ENCODE measurements around the gene LYRM9. TPM values are rescaled to one million over a fixed set of nuclear protein-coding genes. Genes with fewer than 3 reads are reported as not detected.

Gene LYRM9
- total RNA-seq, 1 donor: 9.7 TPM

DNA sequence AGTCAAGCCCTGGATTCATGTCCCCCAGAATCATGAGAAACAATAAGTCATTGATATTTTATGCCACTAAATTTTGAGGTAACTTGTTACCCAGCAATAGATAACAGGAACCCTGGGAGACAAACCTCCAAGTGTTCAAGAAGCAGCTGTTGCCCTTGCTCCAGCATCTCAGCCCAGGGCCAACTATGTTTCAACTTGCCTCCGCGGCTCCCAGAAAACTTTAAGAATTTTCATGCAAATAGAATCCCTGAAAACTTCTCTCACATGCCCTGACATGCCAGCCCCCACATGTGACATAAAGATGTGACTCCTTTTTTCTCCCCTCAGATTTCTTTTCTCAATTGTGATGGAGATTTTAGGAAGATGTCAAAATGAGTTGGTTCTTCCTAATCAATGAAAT, 22.8 kb downstream of the LYRM9 start:
- DNase-seq (ENCODE audit: low read depth): no peak
- TF ChIP-seq, protein P1, sequence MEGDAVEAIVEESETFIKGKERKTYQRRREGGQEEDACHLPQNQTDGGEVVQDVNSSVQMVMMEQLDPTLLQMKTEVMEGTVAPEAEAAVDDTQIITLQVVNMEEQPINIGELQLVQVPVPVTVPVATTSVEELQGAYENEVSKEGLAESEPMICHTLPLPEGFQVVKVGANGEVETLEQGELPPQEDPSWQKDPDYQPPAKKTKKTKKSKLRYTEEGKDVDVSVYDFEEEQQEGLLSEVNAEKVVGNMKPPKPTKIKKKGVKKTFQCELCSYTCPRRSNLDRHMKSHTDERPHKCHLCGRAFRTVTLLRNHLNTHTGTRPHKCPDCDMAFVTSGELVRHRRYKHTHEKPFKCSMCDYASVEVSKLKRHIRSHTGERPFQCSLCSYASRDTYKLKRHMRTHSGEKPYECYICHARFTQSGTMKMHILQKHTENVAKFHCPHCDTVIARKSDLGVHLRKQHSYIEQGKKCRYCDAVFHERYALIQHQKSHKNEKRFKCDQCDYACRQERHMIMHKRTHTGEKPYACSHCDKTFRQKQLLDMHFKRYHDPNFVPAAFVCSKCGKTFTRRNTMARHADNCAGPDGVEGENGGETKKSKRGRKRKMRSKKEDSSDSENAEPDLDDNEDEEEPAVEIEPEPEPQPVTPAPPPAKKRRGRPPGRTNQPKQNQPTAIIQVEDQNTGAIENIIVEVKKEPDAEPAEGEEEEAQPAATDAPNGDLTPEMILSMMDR (IDR thresholded peaks at IDR 0.05; ENCODE audit: insufficient read depth, low read length): no peak
- no peak overlapping the region for H3K4me3 ChIP-seq (ENCODE audit: low read depth, low read length)

- no peak for DNase-seq (ENCODE audit: low read depth)
- H3K4me3 ChIP-seq (ENCODE audit: low read depth, low read length): no peak overlapping the region
- TF ChIP-seq, protein P1 (IDR thresholded peaks at IDR 0.05; ENCODE audit: insufficient read depth, low read length): no peak
Observed at GRCh38 chr17:27868565-27868964, 24.6 kb downstream of the LYRM9 start.

DNA sequence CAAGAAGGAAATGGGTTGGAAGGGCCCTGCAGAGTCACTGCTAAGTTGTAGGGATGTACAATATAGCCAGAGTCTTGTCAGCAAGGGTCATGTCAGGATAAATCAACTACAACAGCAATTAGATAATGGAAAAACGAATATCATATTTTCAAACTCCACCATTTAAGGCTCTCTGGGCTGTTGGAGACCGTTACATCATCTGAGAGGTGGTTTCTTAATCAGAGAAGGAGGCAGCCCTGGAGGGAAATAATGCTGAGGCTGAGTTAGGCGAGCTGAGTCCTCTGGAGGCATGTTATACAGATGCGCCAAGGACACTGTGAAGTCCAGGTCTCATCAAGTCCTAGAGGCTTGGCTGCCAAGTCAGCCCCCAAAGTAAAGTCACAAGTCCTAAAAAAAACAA, 30.3 kb downstream of the LYRM9 start:
- no peak overlapping the region for H3K4me3 ChIP-seq (ENCODE audit: low read depth, low read length)
- no peak for DNase-seq (ENCODE audit: low read depth)

DNA sequence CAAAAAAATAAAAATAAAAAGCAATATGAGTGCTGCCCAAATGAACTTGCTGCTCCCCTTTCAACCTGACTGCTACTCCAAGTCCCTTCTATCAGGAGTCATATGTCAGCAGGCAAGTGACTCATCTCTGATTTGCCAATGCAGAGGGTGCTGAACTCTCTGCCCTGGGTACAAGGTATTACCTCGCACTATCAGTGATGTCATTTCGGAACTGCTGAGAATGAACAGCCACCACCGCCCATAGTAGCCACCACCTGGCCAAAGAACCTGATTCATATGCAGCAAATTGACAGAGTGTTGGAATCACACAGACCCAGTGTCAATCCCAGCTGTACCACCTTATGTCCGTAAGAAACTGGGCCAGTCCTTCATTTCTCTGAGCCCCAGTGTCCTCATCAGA, 31.2 kb downstream of the LYRM9 start:
- H3K4me3 ChIP-seq (ENCODE audit: low read depth, low read length): no peak overlapping the region
- TF ChIP-seq, protein P1 (IDR thresholded peaks at IDR 0.05; ENCODE audit: insufficient read depth, low read length): no peak
- no peak for DNase-seq (ENCODE audit: low read depth)

More for the DNA sequence above, 30.3 kb downstream of the LYRM9 start:
- TF ChIP-seq, protein P1 (IDR thresholded peaks at IDR 0.05; ENCODE audit: insufficient read depth, low read length): no peak

DNA sequence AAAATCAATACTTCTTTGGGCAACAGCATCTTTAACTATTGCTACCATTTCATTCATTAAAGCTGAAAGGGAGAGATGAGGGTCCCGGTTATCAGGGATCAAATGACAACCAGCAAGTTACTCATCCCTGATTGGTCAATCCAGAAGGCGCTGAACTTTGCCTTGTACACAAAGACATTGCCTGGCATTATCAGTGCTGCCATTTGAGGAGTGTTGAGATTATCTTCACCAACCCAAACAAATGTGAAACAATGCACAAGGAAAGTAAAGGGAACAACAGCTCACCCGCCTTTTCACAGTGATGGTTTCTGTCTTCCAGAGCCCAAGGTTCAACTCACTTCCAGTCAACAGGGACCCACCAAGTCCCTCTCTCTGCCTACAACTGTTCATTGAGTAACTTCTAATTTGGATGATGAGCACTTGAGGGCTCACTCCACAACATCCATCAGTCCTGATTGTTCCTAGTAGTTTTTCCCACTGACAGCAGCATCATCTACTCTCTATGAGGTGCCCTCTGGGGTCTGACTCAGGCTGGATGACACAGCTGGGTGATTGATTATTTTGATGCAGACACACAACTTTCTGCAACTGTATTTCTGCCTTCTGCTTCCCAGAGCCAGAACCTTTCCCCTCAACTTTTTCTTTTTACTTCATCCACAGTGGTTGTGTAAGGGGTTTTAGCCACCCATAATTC, 32.0 kb downstream of the LYRM9 start:
- TF ChIP-seq, protein P1 (IDR thresholded peaks at IDR 0.05; ENCODE audit: insufficient read depth, low read length): no peak
- no peak for DNase-seq (ENCODE audit: low read depth)
- H3K4me3 ChIP-seq (ENCODE audit: low read depth, low read length): no peak overlapping the region

DNA sequence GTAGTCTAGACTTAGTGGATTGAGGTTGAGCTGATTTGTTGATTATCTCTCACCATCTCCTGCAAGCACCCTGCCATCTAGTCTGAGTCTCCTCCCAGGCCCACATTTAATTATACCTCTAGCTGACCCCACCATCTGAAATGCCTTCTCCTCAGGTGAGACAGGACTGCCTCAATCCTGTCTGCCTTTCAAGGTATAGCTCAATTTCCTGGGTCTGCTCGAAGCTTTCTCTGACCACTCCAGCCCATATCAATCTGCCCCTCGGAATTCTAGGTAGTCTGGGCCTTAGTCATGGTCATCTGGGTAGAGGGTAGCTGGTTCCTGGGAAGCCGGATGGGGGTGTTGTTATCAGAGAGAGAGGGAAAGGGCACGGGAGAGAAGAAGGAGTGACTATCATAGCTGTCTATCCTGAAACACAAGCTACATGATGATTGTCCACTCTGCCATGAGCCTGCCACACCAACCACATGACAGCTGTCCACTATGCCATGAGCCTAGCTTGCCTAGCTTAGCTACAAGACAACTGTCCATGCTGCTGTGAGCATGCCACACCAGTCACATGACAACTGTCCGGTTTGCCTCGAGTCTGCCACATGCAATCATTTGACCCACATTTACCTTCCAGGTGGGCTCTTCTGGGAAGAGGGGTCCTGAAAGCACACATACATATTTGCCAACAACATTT, 34.4 kb downstream of the LYRM9 start:
- H3K4me3 ChIP-seq (ENCODE audit: low read depth, low read length): no peak overlapping the region
- TF ChIP-seq, protein P1 (IDR thresholded peaks at IDR 0.05; ENCODE audit: insufficient read depth, low read length): no peak
- DNase-seq (ENCODE audit: low read depth): no peak
